GM12891 (cell line): ENCODE measurements around the gene OR13C2.
"Not testable (repeated sequence)": the region's sequence is repeated elsewhere in the genome, so short reads cannot be mapped to it uniquely, and the experiment has no call there.

Source experiments
- PAX5 ChIP-seq: IDR thresholded peaks from 2 replicates; pipeline ENCODE4 v1.6.1; 2011; ENCODE audit warnings: low read length, moderate library complexity, mild to moderate bottlenecking; ENCODE audit not compliant: insufficient read depth, severe bottlenecking
- POLR2A ChIP-seq: IDR thresholded peaks from 2 replicates; pipeline ENCODE4 v1.6.1; 2011; ENCODE audit warnings: low read depth, low read length, control low read depth
- POLR2AphosphoS5 ChIP-seq: IDR thresholded peaks from 2 replicates; pipeline ENCODE4 v1.6.1; 2011; ENCODE audit warnings: low read depth, low read length, control low read depth
- POU2F2 ChIP-seq: IDR thresholded peaks from 2 replicates; pipeline ENCODE4 v1.6.1; 2011; ENCODE audit warnings: low read depth, mild to moderate bottlenecking, control low read depth, low read length, moderate library complexity
- SPI1 ChIP-seq: IDR thresholded peaks from 2 replicates; pipeline ENCODE4 v1.6.1; 2011; ENCODE audit warnings: low read depth, low read length, control low read depth
- TAF1 ChIP-seq: IDR thresholded peaks from 2 replicates; pipeline ENCODE4 v1.6.1; 2011; ENCODE audit warnings: low read depth, low read length, control low read depth

- TF ChIP-seq POU2F2, POLR2A, SPI1, POLR2AphosphoS5, TAF1, PAX5: not testable (repeated sequence)
Measured at GRCh38 chr9:104598749-104599148, 6.7 kb downstream of the OR13C2 start.
